Activated naive CD8-positive, alpha-beta T cell treated with anti-CD3 and anti-CD28 coated beads, Interleukin-2, amount 10 ng/mL, durations not matched to agents 7 days and 5 days (primary cell): ENCODE data around the gene PIK3R6. TPM values are rescaled to one million over a fixed set of nuclear protein-coding genes. Genes with fewer than 3 reads are reported as not detected.

ENCODE experiments used
- ATAC-seq: fragments of 150-1000 bp; cut with Tn5 transposase; one replicate; pipeline ENCODE4 v1.10.0; 2021; ENCODE audit warnings: low read depth, moderate library complexity
- POLR2A ChIA-PET: fragments of 350-600 bp; sonication (Branson Sonifier 250); formaldehyde crosslinking; loops from one replicate; lab custom pipeline; 2021; ENCODE audit warnings: antibody characterized with exemption; lab: Charles Lee
- DNase-seq: peaks from one replicate; pipeline ENCODE4 v3.0.0; 2021
- H3K27ac Mint-ChIP-seq: one replicate; pipeline ENCODE4 v1.8.0; 2022; ENCODE audit warnings: mild to moderate bottlenecking, mixed read lengths
- H3K27me3 Mint-ChIP-seq: one replicate; pipeline ENCODE4 v1.8.0; 2022; ENCODE audit warnings: mild to moderate bottlenecking, moderate library complexity, mixed read lengths
- H3K36me3 Mint-ChIP-seq: one replicate; pipeline ENCODE4 v1.8.0; 2021; ENCODE audit warnings: mild to moderate bottlenecking, mixed read lengths
- H3K4me1 Mint-ChIP-seq: one replicate; pipeline ENCODE4 v1.8.0; 2021; ENCODE audit warnings: mixed read lengths
- H3K4me3 Mint-ChIP-seq: one replicate; pipeline ENCODE4 v1.8.0; 2022; ENCODE audit warnings: mild to moderate bottlenecking, moderate library complexity, mixed read lengths
- H3K9me3 Mint-ChIP-seq: one replicate; pipeline ENCODE4 v1.8.0; 2021; ENCODE audit warnings: mixed read lengths
- total RNA-seq, 2 experiments: library from RNA; stranded (reverse); gene quantifications; one replicate each; pipeline ENCODE4 v1.2.3, GENCODE V29; 2021

Gene PIK3R6
- total RNA-seq, 2 experiments from 2014 or later = 15.8 to 18.5 TPM

GRCh38 chr17:8758137-8758596 lies 109.3 kb downstream of the PIK3R6 start, which contains the start of gene SPDYE4:
SPDYE4 (minus strand) TSS chr17:8758546; CDS start chr17:8758382, 164 bp downstream.
- H3K27me3 Mint-ChIP-seq = peaks cover 27% of the 10 kb centered on the region
- H3K27ac Mint-ChIP-seq = no peak within 1 kb of the TSS
- no peak for DNase-seq
- no peaks in the 10 kb centered on the region for H3K9me3 Mint-ChIP-seq
- no peaks in the 10 kb centered on the region for H3K4me1 Mint-ChIP-seq
- POLR2A ChIA-PET = no interaction called here
- no peak within 1 kb of the TSS for H3K4me3 Mint-ChIP-seq
- H3K36me3 Mint-ChIP-seq = no peaks in the 10 kb centered on the region
- no peak for ATAC-seq

- Mint-ChIP-seq H3K27ac (no peak overlapping the region), H3K36me3 (no peaks in the 10 kb centered on the region), H3K4me3 (no peak overlapping the region), H3K27me3 (peaks cover 27% of the 10 kb centered on the region), H3K9me3 (no peaks in the 10 kb centered on the region), H3K4me1 (no peaks in the 10 kb centered on the region)
- POLR2A ChIA-PET = no interaction called here
- ATAC-seq = no peak
- no peak for DNase-seq
Observed at GRCh38 chr17:8757189-8757588, 110.3 kb downstream of the PIK3R6 start.

- Mint-ChIP-seq H3K27me3 (peaks cover 23% of the 10 kb centered on the region), H3K36me3 (no peaks in the 10 kb centered on the region), H3K27ac (no peak overlapping the region), H3K4me1 (no peaks in the 10 kb centered on the region), H3K9me3 (no peaks in the 10 kb centered on the region), H3K4me3 (no peak overlapping the region)
- no peak for DNase-seq
- POLR2A ChIA-PET = no interaction called here
- ATAC-seq = no peak
Observed at GRCh38 chr17:8755590-8756255, 111.8 kb downstream of the PIK3R6 start.

- DNase-seq = no peak
- H3K4me3 Mint-ChIP-seq = no peak overlapping the region
- H3K9me3 Mint-ChIP-seq = no peaks in the 10 kb centered on the region
- no peak for ATAC-seq
- no peaks in the 10 kb centered on the region for H3K4me1 Mint-ChIP-seq
- H3K27ac Mint-ChIP-seq = no peak overlapping the region
- H3K27me3 Mint-ChIP-seq = peaks cover 17% of the 10 kb centered on the region
- H3K36me3 Mint-ChIP-seq = no peaks in the 10 kb centered on the region
- POLR2A ChIA-PET = no interaction called here
Observed at GRCh38 chr17:8754890-8755289, 112.6 kb downstream of the PIK3R6 start.

GRCh38 chr17:8753976-8754440 lies 113.5 kb downstream of the PIK3R6 start:
- no peaks in the 10 kb centered on the region for H3K4me1 Mint-ChIP-seq
- POLR2A ChIA-PET = no interaction called here
- H3K36me3 Mint-ChIP-seq = no peaks in the 10 kb centered on the region
- H3K27ac Mint-ChIP-seq = no peak overlapping the region
- H3K4me3 Mint-ChIP-seq = no peak overlapping the region
- peaks cover 12% of the 10 kb centered on the region for H3K27me3 Mint-ChIP-seq
- no peaks in the 10 kb centered on the region for H3K9me3 Mint-ChIP-seq
- no peak for DNase-seq
- peak; percentile 56 for ATAC-seq

GRCh38 chr17:8753136-8753975 lies 114.1 kb downstream of the PIK3R6 start:
- no peaks in the 10 kb centered on the region for H3K36me3 Mint-ChIP-seq
- H3K4me3 Mint-ChIP-seq = no peak overlapping the region
- H3K27me3 Mint-ChIP-seq = peaks cover 12% of the 10 kb centered on the region
- no peak overlapping the region for H3K27ac Mint-ChIP-seq
- H3K4me1 Mint-ChIP-seq = peaks cover under 1% of the 10 kb centered on the region
- DNase-seq = no peak
- no peak for ATAC-seq
- H3K9me3 Mint-ChIP-seq = no peaks in the 10 kb centered on the region
- POLR2A ChIA-PET = interaction anchor here (0.6 kb wide), 2 partner anchors 104 to 315 kb away, joined by 3 to 4 read pairs; no protein-coding TSS in a partner anchor

Other genes with a start within 250 kb of the PIK3R6 start
- gene MYH10, start 236.9 kb downstream of the PIK3R6 start, total RNA-seq = 10 to 100 TPM; 12.8 to 14.4 TPM
- gene CCDC42, start 122.8 kb downstream of the PIK3R6 start, total RNA-seq = 1 to 10 TPM in 1 of 2 experiments, under 1 TPM in 1; 0.51 to 1.1 TPM
- gene SPDYE4, start 109.1 kb downstream of the PIK3R6 start, total RNA-seq = not detected
- gene MFSD6L, start 68.3 kb downstream of the PIK3R6 start, total RNA-seq = under 1 TPM; 0.94 to 0.97 TPM
- gene PIK3R5, start 98.0 kb upstream of the PIK3R6 start, total RNA-seq = 10 to 100 TPM; 81.4 to 84.0 TPM
- gene NTN1, start 153.8 kb upstream of the PIK3R6 start, total RNA-seq = under 1 TPM in 1 of 2 experiments, not detected in 1; 0.09 TPM